ENCODE results near the gene RNF186.
"Not testable (repeated sequence)": the region's sequence is repeated elsewhere in the genome, so short reads cannot be mapped to it uniquely, and the experiment has no call there.

Gene RNF186, protein sequence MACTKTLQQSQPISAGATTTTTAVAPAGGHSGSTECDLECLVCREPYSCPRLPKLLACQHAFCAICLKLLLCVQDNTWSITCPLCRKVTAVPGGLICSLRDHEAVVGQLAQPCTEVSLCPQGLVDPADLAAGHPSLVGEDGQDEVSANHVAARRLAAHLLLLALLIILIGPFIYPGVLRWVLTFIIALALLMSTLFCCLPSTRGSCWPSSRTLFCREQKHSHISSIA

GRCh38 chr1:19814681-19815503 is at the start of gene RNF186:
Gene RNF186, minus strand, starts transcription at chr1:19815283. Its CDS starts 182 bp downstream, at chr1:19815101.
- no peak for DNase-seq (ENCODE audit: low read depth in 2 of 2)

GRCh38 chr1:19864570-19865160 is 49.6 kb upstream of the RNF186 start:
- DNase-seq (ENCODE audit: low read depth in 2 of 2): no peak

GRCh38 chr1:19862944-19863343 is 47.9 kb upstream of the RNF186 start:
- no peak for DNase-seq (ENCODE audit: low read depth in 2 of 2)

- no peak for DNase-seq (ENCODE audit: low read depth in 2 of 2)
These were observed 46.9 kb upstream of the RNF186 start for GRCh38 chr1:19861842-19862530.

DNA sequence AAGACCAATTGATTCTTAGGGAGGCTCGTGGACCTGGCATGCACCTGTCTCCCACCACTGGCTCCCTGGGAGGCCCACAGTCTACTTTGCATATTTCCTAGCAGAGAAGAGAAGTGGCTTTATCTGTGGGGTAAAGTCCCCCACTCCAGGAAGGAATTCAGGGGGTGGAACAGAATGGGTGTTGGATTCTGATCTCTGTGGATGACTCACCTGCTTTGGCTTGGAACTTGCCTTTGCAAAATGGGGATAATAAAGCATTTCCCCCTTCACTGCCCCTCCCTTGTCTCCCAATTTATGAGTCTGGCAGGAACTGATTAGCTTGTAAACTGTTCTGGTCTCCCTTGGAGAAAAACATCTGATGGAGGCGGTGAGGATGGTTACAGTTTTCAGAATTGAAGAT is 46.0 kb upstream of the RNF186 start:
- no peak for DNase-seq (ENCODE audit: low read depth in 2 of 2)

- no peak for DNase-seq (ENCODE audit: low read depth in 2 of 2)
These were observed 45.3 kb upstream of the RNF186 start for GRCh38 chr1:19860418-19860817.

DNA sequence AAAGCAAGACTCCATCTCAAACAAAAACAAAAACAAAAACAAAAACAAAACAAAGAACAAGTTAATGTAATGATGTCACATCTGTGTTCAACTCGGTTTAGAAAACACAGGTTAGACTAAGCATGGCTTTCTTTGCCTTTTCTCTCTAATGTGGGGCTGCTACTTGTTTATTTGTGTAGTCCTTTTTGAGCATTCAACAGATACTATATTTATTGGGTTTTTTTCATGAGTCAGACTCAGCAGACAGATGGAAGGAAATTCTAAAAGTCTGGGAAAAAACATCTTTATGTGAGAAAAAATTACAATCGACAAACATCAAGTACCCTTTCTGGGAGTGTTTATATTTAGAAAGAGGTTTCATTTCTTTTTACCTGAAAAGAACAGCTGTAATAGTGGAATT is 44.8 kb upstream of the RNF186 start:
- DNase-seq (ENCODE audit: low read depth in 2 of 2): no peak

- DNase-seq (ENCODE audit: low read depth in 2 of 2): no peak
These were observed 43.8 kb upstream of the RNF186 start for GRCh38 chr1:19858893-19859292.

GRCh38 chr1:19854866-19855265 is 39.8 kb upstream of the RNF186 start:
- DNase-seq (ENCODE audit: low read depth in 2 of 2): no peak

- DNase-seq (ENCODE audit: low read depth in 2 of 2): no peak
These were observed 37.0 kb upstream of the RNF186 start for GRCh38 chr1:19852036-19852435.

- no peak for DNase-seq (ENCODE audit: low read depth in 2 of 2)
These were observed 35.1 kb upstream of the RNF186 start for GRCh38 chr1:19850214-19850613.

- not testable (repeated sequence) for DNase-seq (ENCODE audit: low read depth in 2 of 2)
These were observed 34.2 kb upstream of the RNF186 start for GRCh38 chr1:19849307-19849706.

DNA sequence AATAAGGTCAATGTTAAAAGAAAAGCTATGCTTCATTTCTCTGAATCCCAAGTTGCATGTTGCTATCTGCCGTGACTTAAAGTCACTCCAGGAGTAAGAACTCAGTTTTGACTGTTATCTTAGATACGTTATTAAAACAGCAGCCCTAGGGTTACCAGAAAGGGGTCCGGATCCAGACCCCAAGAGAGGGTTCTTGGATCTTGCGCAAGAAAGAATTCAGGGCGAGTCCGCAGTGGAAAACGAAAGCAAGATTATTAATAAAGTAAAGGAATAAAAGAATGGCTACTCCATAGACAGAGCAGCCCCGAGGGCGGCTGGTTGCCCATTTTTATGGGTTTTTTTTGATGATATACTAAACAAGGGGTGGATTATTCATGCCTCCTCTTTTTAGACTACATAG is 32.3 kb upstream of the RNF186 start:
- DNase-seq (ENCODE audit: low read depth in 2 of 2): not testable (repeated sequence)

DNA sequence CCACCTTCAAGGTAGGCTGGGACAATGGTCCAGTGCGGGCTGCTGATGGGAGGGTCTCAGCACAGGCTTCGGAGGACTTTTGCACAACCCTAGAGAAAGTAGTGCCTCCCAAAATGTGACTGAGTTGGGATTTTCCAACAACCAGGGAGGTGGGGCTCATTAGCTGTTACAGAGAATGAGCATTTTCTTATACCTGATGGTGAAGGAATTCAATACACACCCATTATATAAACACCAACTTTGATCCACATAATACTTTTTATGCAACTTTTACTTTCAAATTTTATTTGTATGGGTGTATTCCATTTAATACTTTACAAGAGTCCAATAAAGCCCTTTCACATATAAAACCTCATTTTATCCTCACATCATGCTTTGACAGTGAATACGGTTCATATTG is 31.3 kb upstream of the RNF186 start:
- DNase-seq (ENCODE audit: low read depth in 2 of 2): no peak

GRCh38 chr1:19845555-19845954 is 30.5 kb upstream of the RNF186 start:
- no peak for DNase-seq (ENCODE audit: low read depth in 2 of 2)

DNA sequence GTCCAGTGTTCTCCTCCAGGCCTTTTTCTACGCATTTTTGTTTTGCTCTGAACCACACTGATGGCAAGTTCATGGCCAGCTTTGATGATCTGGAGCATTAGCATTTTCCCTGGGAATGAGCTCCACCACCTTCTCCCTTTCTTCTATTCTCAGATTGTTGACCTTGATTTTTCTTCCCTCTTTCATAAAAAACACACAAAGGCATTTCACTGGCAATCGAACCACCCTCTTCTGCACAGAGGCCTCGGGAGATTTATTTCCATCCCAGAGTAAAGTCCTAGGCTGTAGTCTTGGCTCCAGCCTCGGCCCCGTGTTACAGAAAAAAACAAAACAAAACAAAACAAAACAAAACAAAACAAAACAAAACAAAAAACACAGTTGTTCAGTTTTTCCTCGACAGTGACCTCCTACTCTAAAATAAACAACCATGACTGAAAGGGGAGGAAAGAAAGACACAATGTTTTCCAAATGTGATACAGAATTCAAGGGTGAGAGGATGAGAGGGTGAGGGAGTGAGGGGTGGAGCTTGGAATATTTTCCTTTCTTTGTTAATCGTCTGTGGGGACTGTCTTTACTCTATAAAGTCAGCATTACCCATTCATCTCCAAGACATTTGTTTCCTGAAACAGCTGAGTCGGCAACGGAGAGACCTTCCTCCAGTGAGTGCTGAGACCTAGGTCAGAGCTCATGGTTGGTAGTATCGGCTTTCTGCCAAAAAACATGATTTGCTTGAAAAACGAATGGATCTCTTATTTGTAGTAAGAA is 29.8 kb upstream of the RNF186 start:
- no peak for DNase-seq (ENCODE audit: low read depth in 2 of 2)

GRCh38 chr1:19840228-19840627 is 25.1 kb upstream of the RNF186 start:
- DNase-seq (ENCODE audit: low read depth in 2 of 2): no peak

- DNase-seq (ENCODE audit: low read depth in 2 of 2): no peak
These were observed 22.8 kb upstream of the RNF186 start for GRCh38 chr1:19837866-19838265.

DNA sequence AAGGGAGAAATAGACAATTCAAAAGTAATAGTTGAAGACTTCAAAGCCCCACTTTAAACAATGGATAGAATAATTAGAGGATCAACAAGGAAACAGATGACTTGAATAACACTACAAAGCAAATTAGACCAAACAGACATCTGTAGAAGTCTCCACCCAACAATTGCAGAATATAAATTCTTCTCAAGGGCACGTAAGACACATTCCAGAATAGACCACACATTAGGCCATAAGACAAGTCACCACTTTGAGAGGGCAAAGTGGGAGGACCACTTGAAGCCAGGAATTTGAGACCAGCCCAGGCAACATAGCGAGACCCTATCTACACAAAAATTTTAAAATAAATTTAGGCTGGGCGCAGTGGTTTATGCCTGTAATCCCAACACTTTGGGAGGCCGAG is 20.5 kb upstream of the RNF186 start:
- DNase-seq (ENCODE audit: low read depth in 2 of 2): no peak

DNA sequence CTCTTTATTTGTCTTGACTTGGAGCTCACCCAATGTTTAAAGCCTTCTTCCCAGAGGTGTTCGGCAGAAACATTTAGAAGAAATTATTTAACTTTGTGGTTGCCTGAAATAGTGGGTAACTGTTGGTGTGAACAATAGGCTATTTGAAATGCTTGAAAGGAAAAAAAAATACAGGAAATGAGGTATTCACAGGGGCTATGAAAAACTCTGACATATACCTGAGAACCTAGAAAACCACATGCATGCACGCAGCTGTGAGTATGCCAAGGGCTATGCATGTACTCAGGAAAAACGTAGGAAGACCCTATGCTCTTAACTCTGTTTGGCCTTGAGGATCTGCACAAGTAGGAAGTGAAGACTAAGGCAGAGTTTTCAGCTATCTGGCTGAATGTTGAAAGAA is 16.4 kb upstream of the RNF186 start:
- no peak for DNase-seq (ENCODE audit: low read depth in 2 of 2)

GRCh38 chr1:19828546-19828945 is 13.5 kb upstream of the RNF186 start:
- DNase-seq (ENCODE audit: low read depth in 2 of 2): no peak

GRCh38 chr1:19825298-19825697 is 10.2 kb upstream of the RNF186 start:
- no peak for DNase-seq (ENCODE audit: low read depth in 2 of 2)

All from stimulated activated CD4-positive, alpha-beta T cell treated with anti-CD3 and anti-CD28 coated beads, Interleukin-12 subunit alpha, Interleukin-12 subunit beta, amount 100 ng/mL, for 24 hours (primary cell).